Ishikawa (cell line): Measurements from ENCODE around the gene TEN1.

Experiments
- RAD21 ChIP-seq: IDR thresholded peaks from 2 replicates; pipeline ENCODE4 v1.6.1; 2012; ENCODE audit warnings: low read depth
- TAF1 ChIP-seq: IDR thresholded peaks from 2 replicates; pipeline ENCODE4 v1.6.1; 2012; ENCODE audit warnings: low read depth, mild to moderate bottlenecking

GRCh38 chr17:75994802-75995370, 15.8 kb downstream of the TEN1 start:
- TF ChIP-seq RAD21 (no peak), TAF1 (no peak)
